ENCODE results near the gene KRTAP5-6. TPM values are rescaled to one million over a fixed set of nuclear protein-coding genes. Genes with fewer than 3 reads are reported as not detected.
"Not testable (repeated sequence)": the region's sequence is repeated elsewhere in the genome, so short reads cannot be mapped to it uniquely, and the experiment has no call there.

KRTAP5-6 gene
- total RNA-seq, 1 experiment from 2014 or later: not detected

GRCh38 chr11:1674173-1675131 is 22.5 kb upstream of the KRTAP5-6 start:
- DNase-seq: no peak
- Histone ChIP-seq H3K36me3 (no peaks in the 10 kb centered on the region), H3K4me3 (no peak overlapping the region), H3K9me3 (no peaks in the 10 kb centered on the region), H3K27me3 (peaks cover 37% of the 10 kb centered on the region)

- H3K27me3 ChIP-seq: peaks cover 34% of the 10 kb centered on the region
- DNase-seq: no peak
- H3K4me3 ChIP-seq: no peak overlapping the region
- H3K9me3 ChIP-seq: no peaks in the 10 kb centered on the region
- H3K36me3 ChIP-seq: no peaks in the 10 kb centered on the region
Measured at GRCh38 chr11:1675536-1676228, 21.3 kb upstream of the KRTAP5-6 start.

- Histone ChIP-seq H3K27me3 (peaks cover 32% of the 10 kb centered on the region), H3K9me3 (no peaks in the 10 kb centered on the region), H3K36me3 (no peaks in the 10 kb centered on the region), H3K4me3 (no peak overlapping the region)
- no peak for DNase-seq
Measured at GRCh38 chr11:1676229-1676740, 20.7 kb upstream of the KRTAP5-6 start.

GRCh38 chr11:1679881-1680280 is 17.1 kb upstream of the KRTAP5-6 start:
- peaks cover 13% of the 10 kb centered on the region for H3K27me3 ChIP-seq
- no peak overlapping the region for H3K4me3 ChIP-seq
- no peak for DNase-seq
- no peaks in the 10 kb centered on the region for H3K36me3 ChIP-seq
- H3K9me3 ChIP-seq: no peaks in the 10 kb centered on the region

GRCh38 chr11:1682225-1682905 is 14.6 kb upstream of the KRTAP5-6 start:
- H3K36me3 ChIP-seq: no peaks in the 10 kb centered on the region
- no peaks in the 10 kb centered on the region for H3K9me3 ChIP-seq
- DNase-seq: no peak
- H3K4me3 ChIP-seq: no peak overlapping the region
- H3K27me3 ChIP-seq: no peaks in the 10 kb centered on the region; the same call in 1 of the 2 replicates

GRCh38 chr11:1683216-1683615 is 13.8 kb upstream of the KRTAP5-6 start:
- not testable (repeated sequence) for H3K27me3 ChIP-seq, H3K4me3 ChIP-seq, DNase-seq, H3K9me3 ChIP-seq, H3K36me3 ChIP-seq

- not testable (repeated sequence) for H3K27me3 ChIP-seq, DNase-seq, H3K4me3 ChIP-seq, H3K36me3 ChIP-seq, H3K9me3 ChIP-seq
Measured at GRCh38 chr11:1683904-1684572, 13.0 kb upstream of the KRTAP5-6 start.

- DNase-seq, H3K36me3 ChIP-seq, H3K4me3 ChIP-seq, H3K9me3 ChIP-seq, H3K27me3 ChIP-seq: not testable (repeated sequence)
Measured at GRCh38 chr11:1684886-1685874, 11.8 kb upstream of the KRTAP5-6 start.

- H3K36me3 ChIP-seq, H3K9me3 ChIP-seq, H3K4me3 ChIP-seq, H3K27me3 ChIP-seq, DNase-seq: not testable (repeated sequence)
Measured at GRCh38 chr11:1686220-1686619, 10.8 kb upstream of the KRTAP5-6 start.

- H3K9me3 ChIP-seq, H3K36me3 ChIP-seq, DNase-seq, H3K27me3 ChIP-seq, H3K4me3 ChIP-seq: not testable (repeated sequence)
Measured at GRCh38 chr11:1688336-1688947, 8.6 kb upstream of the KRTAP5-6 start.

GRCh38 chr11:1689250-1690166 is 7.5 kb upstream of the KRTAP5-6 start:
- not testable (repeated sequence) for DNase-seq, H3K9me3 ChIP-seq, H3K4me3 ChIP-seq, H3K36me3 ChIP-seq, H3K27me3 ChIP-seq

GRCh38 chr11:1690167-1691025 is 6.6 kb upstream of the KRTAP5-6 start:
- H3K9me3 ChIP-seq: no peaks in the 10 kb centered on the region
- H3K36me3 ChIP-seq: no peaks in the 10 kb centered on the region
- no peak overlapping the region for H3K4me3 ChIP-seq
- DNase-seq: no peak
- H3K27me3 ChIP-seq: no peaks in the 10 kb centered on the region

GRCh38 chr11:1691026-1691877 is 5.7 kb upstream of the KRTAP5-6 start:
- Histone ChIP-seq H3K36me3 (no peaks in the 10 kb centered on the region), H3K4me3 (no peak overlapping the region), H3K27me3 (no peaks in the 10 kb centered on the region), H3K9me3 (no peaks in the 10 kb centered on the region)
- no peak for DNase-seq

Measured in MG63 (cell line).